Activated B cell treated with CpG ODN at 0.5 μM for 24 hours (primary cell): ENCODE measurements around the gene LOXHD1. TPM values are rescaled to one million over a fixed set of nuclear protein-coding genes. Genes with fewer than 3 reads are reported as not detected.

ENCODE experiments used
- ATAC-seq: fragments of 200-7000 bp; cut with Tn5 transposase; one replicate; pipeline ENCODE4 v1.10.0; 2021; ENCODE audit warnings: low read depth, mild to moderate bottlenecking, moderate library complexity
- CTCF ChIA-PET: fragments of 350-600 bp; sonication (Branson Sonifier 250); formaldehyde crosslinking; loops from one replicate; lab custom pipeline; 2021; ENCODE audit warnings: antibody characterized with exemption; lab: Charles Lee
- POLR2A ChIA-PET: fragments of 350-600 bp; sonication (Branson Sonifier 250); formaldehyde crosslinking; loops from one replicate; lab custom pipeline; 2021; ENCODE audit warnings: antibody characterized with exemption; lab: Charles Lee
- DNase-seq: peaks from one replicate; pipeline ENCODE4 v3.0.0; 2022
- H3K27ac Mint-ChIP-seq: one replicate; pipeline ENCODE4 v1.8.0; 2020; ENCODE audit warnings: mixed read lengths
- H3K27me3 Mint-ChIP-seq: one replicate; pipeline ENCODE4 v1.8.0; 2021; ENCODE audit warnings: mixed read lengths
- H3K36me3 Mint-ChIP-seq: one replicate; pipeline ENCODE4 v1.8.0; 2021; ENCODE audit warnings: low read depth, mixed read lengths
- H3K4me1 Mint-ChIP-seq: one replicate; pipeline ENCODE4 v1.8.0; 2021; ENCODE audit warnings: mixed read lengths
- H3K4me3 Mint-ChIP-seq: one replicate; pipeline ENCODE4 v1.8.0; 2020; ENCODE audit warnings: mild to moderate bottlenecking, mixed read lengths
- H3K9me3 Mint-ChIP-seq: one replicate; pipeline ENCODE4 v1.8.0; 2020; ENCODE audit warnings: mixed read lengths
- CTCF ChIP-seq: fragments of 200-600 bp; IDR thresholded peaks from one replicate; pipeline ENCODE4 v1.8.0; 2022; ENCODE audit warnings: antibody characterized with exemption, mild to moderate bottlenecking
- intact Hi-C: fragments of 100-400 bp; cut with micrococcal nuclease; formaldehyde crosslinking; loops from one replicate; pipeline ENCODE4 v1.15.1; 2024
- total RNA-seq: library from RNA; stranded (reverse); gene quantifications from 2 replicates; pipeline ENCODE4 v1.2.3, GENCODE V29; 2022

The LOXHD1 gene
- total RNA-seq, 1 donor from 2014 or later, result not detected

- POLR2A ChIA-PET, result no interaction called here
- H3K27ac Mint-ChIP-seq, result no peak overlapping the region
- ATAC-seq (no peak), DNase-seq (no peak)
- no peak overlapping the region for H3K4me3 Mint-ChIP-seq
- no peak for TF ChIP-seq CTCF
- no peaks in the 10 kb centered on the region for H3K9me3 Mint-ChIP-seq
- CTCF ChIA-PET, result no interaction called here
- intact Hi-C loops, result no loop called here
- H3K4me1 Mint-ChIP-seq, result no peaks in the 10 kb centered on the region
- peaks cover 9% of the 10 kb centered on the region for H3K27me3 Mint-ChIP-seq
- H3K36me3 Mint-ChIP-seq, result no peaks in the 10 kb centered on the region
These were observed 11.7 kb upstream of the LOXHD1 start for GRCh38 chr18:46668694-46669093.

- no peaks in the 10 kb centered on the region for H3K36me3 Mint-ChIP-seq
- no peak overlapping the region for H3K27ac Mint-ChIP-seq
- intact Hi-C loops, result no loop called here
- DNase-seq (no peak), ATAC-seq (no peak)
- ChIA-PET POLR2A (no interaction called here), CTCF (no interaction called here)
- no peaks in the 10 kb centered on the region for H3K9me3 Mint-ChIP-seq
- TF ChIP-seq CTCF, result no peak
- H3K27me3 Mint-ChIP-seq, result peaks cover 9% of the 10 kb centered on the region
- no peaks in the 10 kb centered on the region for H3K4me1 Mint-ChIP-seq
- no peak overlapping the region for H3K4me3 Mint-ChIP-seq
These were observed 11.1 kb upstream of the LOXHD1 start for GRCh38 chr18:46668135-46668534.

GRCh38 chr18:46663539-46663938 is 6.5 kb upstream of the LOXHD1 start:
- no peaks in the 10 kb centered on the region for H3K9me3 Mint-ChIP-seq
- TF ChIP-seq CTCF, result no peak
- ChIA-PET POLR2A (no interaction called here), CTCF (interaction anchor here (7.5 kb wide), 1 partner anchor 515 kb away, joined by 126 read pairs; no protein-coding TSS in a partner anchor)
- H3K4me3 Mint-ChIP-seq, result no peak overlapping the region
- peaks cover 9% of the 10 kb centered on the region for H3K27me3 Mint-ChIP-seq
- no peak for ATAC-seq
- no peak overlapping the region for H3K27ac Mint-ChIP-seq
- intact Hi-C loops, result no loop called here
- no peak for DNase-seq
- no peaks in the 10 kb centered on the region for H3K36me3 Mint-ChIP-seq
- H3K4me1 Mint-ChIP-seq, result no peaks in the 10 kb centered on the region

- ChIA-PET CTCF (interaction anchor here (1.0 to 7.5 kb wide), 3 partner anchors 38 to 513 kb away, joined by 3 to 126 read pairs (median 5); a partner anchor contains a TSS), POLR2A (no interaction called here)
- Mint-ChIP-seq H3K27ac (no peak overlapping the region), H3K4me1 (no peaks in the 10 kb centered on the region), H3K27me3 (peaks cover 3% of the 10 kb centered on the region), H3K4me3 (no peak overlapping the region), H3K36me3 (no peaks in the 10 kb centered on the region), H3K9me3 (no peaks in the 10 kb centered on the region)
- intact Hi-C loops, result no loop called here
- TF ChIP-seq CTCF, result no peak
- ATAC-seq, result no peak
- no peak for DNase-seq
These were observed 4.1 kb upstream of the LOXHD1 start for GRCh38 chr18:46660957-46661749.

GRCh38 chr18:46659484-46659883 is 2.5 kb upstream of the LOXHD1 start:
- Mint-ChIP-seq H3K9me3 (no peaks in the 10 kb centered on the region), H3K27me3 (no peaks in the 10 kb centered on the region), H3K4me3 (no peak overlapping the region), H3K4me1 (no peaks in the 10 kb centered on the region), H3K27ac (no peak overlapping the region), H3K36me3 (no peaks in the 10 kb centered on the region)
- DNase-seq (no peak), ATAC-seq (no peak)
- CTCF ChIA-PET, result interaction anchor here (3.1 to 7.5 kb wide), 2 partner anchors 12 to 511 kb away, joined by 14 to 126 read pairs; no protein-coding TSS in a partner anchor
- POLR2A ChIA-PET, result no interaction called here
- TF ChIP-seq CTCF, result no peak
- intact Hi-C loops, result loop anchor here (2.0 kb wide), 1 partner anchor 257 kb away; the partner anchor contains the start of genes KATNAL2 and PIAS2
